GM18868 (cell line): ENCODE data around the gene MED16.
"Not testable (repeated sequence)": the region's sequence is repeated elsewhere in the genome, so short reads cannot be mapped to it uniquely, and the experiment has no call there.

ENCODE experiments used
- ATAC-seq: cut with Tn5 transposase; IDR thresholded peaks from one replicate; pipeline ENCODE4 v1.9.1; 2021; ENCODE audit warnings: mild to moderate bottlenecking, moderate library complexity; ENCODE audit not compliant: unreplicated experiment

MED16 gene

GRCh38 chr19:831407-832369 lies 61.3 kb downstream of the MED16 start:
- no peak for ATAC-seq

GRCh38 chr19:829129-829758 lies 63.7 kb downstream of the MED16 start:
- ATAC-seq = no peak

- ATAC-seq = no peak
Observed at GRCh38 chr19:827710-828321, 65.2 kb downstream of the MED16 start, which contains the start of gene AZU1. TSS of gene AZU1 (plus strand) at chr19:827837. CDS start at chr19:827847, 10 bp downstream.

GRCh38 chr19:827314-827709 lies 65.7 kb downstream of the MED16 start:
- no peak for ATAC-seq

- ATAC-seq = no peak
Observed at GRCh38 chr19:825897-826644, 66.9 kb downstream of the MED16 start.

- no peak for ATAC-seq
Observed at GRCh38 chr19:824885-825284, 68.1 kb downstream of the MED16 start.

GRCh38 chr19:823565-824121 lies 69.3 kb downstream of the MED16 start:
- ATAC-seq = no peak

- ATAC-seq = no peak
Observed at GRCh38 chr19:821825-822503, 71.0 kb downstream of the MED16 start, which contains the start of gene PLPPR3. TSS of gene PLPPR3 (minus strand) at chr19:821955. CDS start at chr19:821559, 396 bp downstream.

- ATAC-seq = no peak
Observed at GRCh38 chr19:821231-821824, 71.7 kb downstream of the MED16 start.

- ATAC-seq = not testable (repeated sequence)
Observed at GRCh38 chr19:820212-820611, 72.8 kb downstream of the MED16 start.
